AG10803 (cell line): ENCODE data around the gene HADHB.

Source experiments
- DNase-seq: peaks from one replicate; pipeline ENCODE4 v3.0.0; 2010; ENCODE audit warnings: low read depth
- H3K4me3 ChIP-seq: 2 replicates; pipeline ENCODE4 v1.5.1; 2011; ENCODE audit warnings: mild to moderate bottlenecking, low read length, control low read depth
- TF ChIP-seq, protein P1 (sequence below): conservative IDR thresholded peaks from 2 replicates; pipeline ENCODE4 v1.5.1; 2011; ENCODE audit warnings: mild to moderate bottlenecking, low read length, control low read depth, inconsistent platforms

Gene HADHB

DNA sequence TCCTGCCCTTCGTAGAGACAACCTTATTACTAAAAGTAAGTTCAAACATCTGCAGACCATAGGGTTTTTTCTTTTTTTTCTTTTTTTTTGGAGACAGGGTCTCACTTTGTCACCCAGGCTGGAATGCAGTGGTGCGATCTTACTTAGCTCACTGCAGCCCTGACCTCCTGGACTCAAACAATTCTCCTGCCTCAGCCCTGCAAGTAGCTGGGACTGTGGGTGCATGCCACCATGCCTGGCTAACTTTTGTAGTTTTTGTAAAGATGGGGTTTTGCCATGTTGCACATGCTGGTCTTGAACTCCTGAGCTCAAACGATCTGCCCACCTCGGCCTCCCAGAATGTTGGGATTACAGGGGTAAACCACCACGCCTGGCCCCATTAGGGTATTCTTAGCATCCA, 32.7 kb upstream of the HADHB start:
- TF ChIP-seq, protein P1, sequence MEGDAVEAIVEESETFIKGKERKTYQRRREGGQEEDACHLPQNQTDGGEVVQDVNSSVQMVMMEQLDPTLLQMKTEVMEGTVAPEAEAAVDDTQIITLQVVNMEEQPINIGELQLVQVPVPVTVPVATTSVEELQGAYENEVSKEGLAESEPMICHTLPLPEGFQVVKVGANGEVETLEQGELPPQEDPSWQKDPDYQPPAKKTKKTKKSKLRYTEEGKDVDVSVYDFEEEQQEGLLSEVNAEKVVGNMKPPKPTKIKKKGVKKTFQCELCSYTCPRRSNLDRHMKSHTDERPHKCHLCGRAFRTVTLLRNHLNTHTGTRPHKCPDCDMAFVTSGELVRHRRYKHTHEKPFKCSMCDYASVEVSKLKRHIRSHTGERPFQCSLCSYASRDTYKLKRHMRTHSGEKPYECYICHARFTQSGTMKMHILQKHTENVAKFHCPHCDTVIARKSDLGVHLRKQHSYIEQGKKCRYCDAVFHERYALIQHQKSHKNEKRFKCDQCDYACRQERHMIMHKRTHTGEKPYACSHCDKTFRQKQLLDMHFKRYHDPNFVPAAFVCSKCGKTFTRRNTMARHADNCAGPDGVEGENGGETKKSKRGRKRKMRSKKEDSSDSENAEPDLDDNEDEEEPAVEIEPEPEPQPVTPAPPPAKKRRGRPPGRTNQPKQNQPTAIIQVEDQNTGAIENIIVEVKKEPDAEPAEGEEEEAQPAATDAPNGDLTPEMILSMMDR: no peak
- no peak for DNase-seq
- H3K4me3 ChIP-seq: no peak overlapping the region

DNA sequence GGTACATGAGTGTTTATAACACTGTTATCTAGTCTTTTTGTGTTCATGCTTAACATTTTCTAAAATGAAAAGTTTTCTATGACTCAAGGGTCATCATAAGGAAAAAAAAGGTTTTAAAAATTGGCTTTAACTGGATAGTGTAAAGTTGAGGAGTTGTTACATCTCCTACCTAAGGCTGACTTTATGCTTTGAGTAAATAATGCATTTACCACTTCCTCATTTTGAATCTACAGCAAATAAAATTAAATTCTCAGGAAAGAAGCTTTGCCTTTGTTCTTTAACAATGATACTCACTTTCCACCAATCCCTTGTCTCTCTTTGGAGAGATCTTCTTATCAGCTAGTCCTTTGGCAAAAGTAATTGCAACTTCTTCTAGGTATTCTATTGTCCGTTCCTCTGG, 30.0 kb upstream of the HADHB start:
- H3K4me3 ChIP-seq: no peak overlapping the region
- no peak for DNase-seq
- TF ChIP-seq, protein P1: no peak

DNA sequence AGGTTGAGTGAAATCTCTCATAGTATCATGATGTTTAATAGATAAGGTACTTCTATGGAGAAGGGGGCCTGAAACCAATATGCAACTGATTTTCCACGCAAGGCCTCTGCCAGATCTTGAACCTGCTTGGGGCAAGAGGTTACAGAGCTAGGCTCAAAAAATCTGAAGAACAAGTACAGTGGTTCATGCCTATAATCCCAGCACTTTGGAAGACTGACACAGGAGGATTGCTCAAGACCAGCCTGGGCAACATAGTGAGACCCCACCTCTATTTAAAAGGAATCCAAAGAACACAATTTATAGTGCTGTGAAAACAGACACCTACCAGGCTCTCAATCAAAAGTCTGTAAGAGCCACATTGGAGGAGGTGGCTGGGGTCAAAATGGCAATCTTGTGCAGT, 28.9 kb upstream of the HADHB start:
- DNase-seq: no peak
- H3K4me3 ChIP-seq: no peak overlapping the region
- TF ChIP-seq, protein P1: no peak

DNA sequence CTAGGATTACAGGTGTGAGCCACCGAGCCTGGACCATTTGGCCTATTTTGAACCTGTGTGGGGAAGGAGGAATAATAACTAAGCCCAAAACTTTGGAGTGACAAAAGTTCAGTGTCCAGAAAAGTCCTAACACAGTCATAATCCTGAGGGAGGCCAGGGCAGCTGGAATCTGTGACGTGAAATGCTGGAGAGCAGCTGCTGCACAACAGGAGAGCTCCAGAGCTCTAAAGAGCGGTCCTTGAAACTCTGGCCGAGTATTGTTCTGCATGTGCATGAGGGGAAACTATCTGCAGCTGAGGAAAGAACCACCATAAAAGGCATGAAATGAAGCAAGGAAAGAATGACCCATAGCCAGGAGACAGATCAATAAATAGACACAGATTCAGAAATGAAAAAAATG, 28.2 kb upstream of the HADHB start:
- TF ChIP-seq, protein P1: no peak
- DNase-seq: no peak
- H3K4me3 ChIP-seq: no peak overlapping the region

DNA sequence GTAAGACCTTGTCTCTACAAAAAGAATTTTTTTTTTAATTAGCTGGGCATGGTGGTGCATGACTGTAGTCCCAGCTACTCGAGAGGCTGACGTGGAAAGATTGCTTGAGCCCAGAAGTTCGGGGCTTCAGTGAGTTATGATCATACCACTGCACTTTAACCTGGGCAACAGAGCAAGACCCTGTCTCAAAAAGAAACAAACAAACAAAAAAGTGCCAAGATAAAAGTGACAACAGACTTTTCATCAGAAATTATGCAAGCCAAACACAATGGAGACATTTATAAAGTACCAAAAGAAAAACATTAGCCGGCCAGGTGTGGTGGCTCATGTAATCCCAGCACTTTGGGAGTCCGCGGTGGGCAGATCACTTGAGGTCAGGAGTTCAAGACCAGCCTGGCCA, 27.0 kb upstream of the HADHB start:
- no peak overlapping the region for H3K4me3 ChIP-seq
- TF ChIP-seq, protein P1: no peak
- DNase-seq: no peak

DNA sequence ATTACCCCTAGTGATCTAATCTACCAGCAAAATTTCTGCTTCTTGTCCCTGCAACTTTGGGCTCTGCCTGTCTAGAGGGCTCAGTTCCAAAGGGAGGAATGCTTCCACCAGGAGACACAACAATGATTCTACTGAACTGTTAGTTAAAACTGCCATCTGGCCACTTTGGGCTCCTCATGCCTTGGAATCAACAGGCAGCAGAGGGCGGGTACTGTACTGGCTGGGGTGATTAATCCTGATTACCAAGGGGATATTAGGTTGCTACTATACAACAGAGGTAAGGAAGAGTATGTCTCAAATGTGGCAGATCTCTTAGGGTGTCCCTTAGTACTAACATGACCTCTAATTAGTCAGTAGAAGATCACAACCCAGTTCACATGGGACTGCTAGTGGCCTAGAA, 21.7 kb upstream of the HADHB start:
- TF ChIP-seq, protein P1: no peak
- no peak overlapping the region for H3K4me3 ChIP-seq
- no peak for DNase-seq

DNA sequence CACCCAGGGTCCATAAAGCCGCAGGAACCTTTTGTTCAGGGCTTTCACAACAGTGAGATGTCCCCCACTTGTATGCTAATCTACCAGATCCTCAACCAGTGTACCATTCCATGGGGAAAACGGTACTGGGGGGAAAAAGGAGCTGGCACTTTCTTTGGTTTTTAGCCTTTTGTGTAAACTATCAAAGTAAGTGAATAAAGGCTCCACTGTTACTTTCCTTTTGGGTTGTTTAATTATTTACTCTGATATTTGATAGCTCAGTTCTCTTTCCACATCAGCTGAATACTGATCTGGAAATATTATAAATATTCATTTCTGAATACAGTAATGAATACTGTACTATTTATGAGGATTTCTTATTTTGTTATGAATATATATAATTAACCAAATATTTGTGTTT, 20.6 kb upstream of the HADHB start:
- no peak overlapping the region for H3K4me3 ChIP-seq
- TF ChIP-seq, protein P1: no peak
- no peak for DNase-seq
